ENCODE results near the gene EXOSC7. TPM values are rescaled to one million over a fixed set of nuclear protein-coding genes. Genes with fewer than 3 reads are reported as not detected.

Gene EXOSC7
- total and polyA plus RNA-seq, 2 donors (not counting 1 experiment from before 2014, with no cell fraction given): 25.5 to 40.0 TPM

DNA sequence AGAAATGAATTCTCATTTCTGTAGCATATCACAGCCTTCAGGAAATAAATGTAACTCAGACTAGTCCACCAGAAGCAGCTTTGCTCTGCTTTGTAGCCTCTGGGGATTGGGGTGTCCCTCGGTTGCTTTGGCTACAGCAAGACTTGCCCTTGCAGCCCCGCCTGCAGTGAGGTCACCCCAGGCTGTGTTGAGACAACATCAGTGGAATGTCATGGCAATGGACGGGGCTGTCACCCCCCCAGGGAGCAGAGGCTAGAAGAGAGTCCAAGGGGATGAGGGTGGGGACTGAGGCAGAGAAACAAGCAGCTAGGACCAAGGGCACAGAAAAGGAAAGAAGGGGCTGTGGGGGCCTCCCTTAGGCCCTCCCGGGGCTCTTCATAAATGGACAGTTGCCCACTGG, 50.9 kb downstream of the EXOSC7 start:
- H4K20me1 ChIP-seq (ENCODE audit: control insufficient read depth, insufficient read depth, low read length, poor library complexity, severe bottlenecking): no peaks in the 10 kb centered on the region
- CTCF ChIA-PET: interaction anchor here (0.5 to 2.1 kb wide), 2 partner anchors 10 to 494 kb away, joined by 3 to 11 read pairs; no protein-coding TSS in a partner anchor
- ATAC-seq (ENCODE audit: low read depth): no peak
- no peak overlapping the region for H3K4me3 Mint-ChIP-seq
- 60% methylated on average over 2 of the region's 4 CpGs for WGBS (ENCODE audit: insufficient coverage)
- H3K4me2 ChIP-seq (replicated peaks; ENCODE audit: low read depth, low read length, poor library complexity, severe bottlenecking): no peak overlapping the region
- no peak overlapping the region for H3K27ac ChIP-seq (ENCODE audit: low read length in 2 of 2)
- H3K9me3 ChIP-seq (ENCODE audit: control extremely low read depth in 1 of 3, control insufficient read depth in 2 of 3, insufficient read depth in 1 of 3, low read length in 2 of 3): no peaks in the 10 kb centered on the region
- peaks cover 0 to 28% (median 5%) of the 10 kb centered on the region in 4 experiments for H3K27me3 ChIP-seq (replicated peaks in 1 of 4; ENCODE audit: control extremely low read depth in 1 of 4, control insufficient read depth in 3 of 4, insufficient read depth in 4 of 4, low read length in 3 of 4)
- no peak for DNase-seq
- H2AFZ ChIP-seq (ENCODE audit: insufficient read depth, low read depth, low read length, poor library complexity, severe bottlenecking): no peak overlapping the region
- TF ChIP-seq, protein P1, sequence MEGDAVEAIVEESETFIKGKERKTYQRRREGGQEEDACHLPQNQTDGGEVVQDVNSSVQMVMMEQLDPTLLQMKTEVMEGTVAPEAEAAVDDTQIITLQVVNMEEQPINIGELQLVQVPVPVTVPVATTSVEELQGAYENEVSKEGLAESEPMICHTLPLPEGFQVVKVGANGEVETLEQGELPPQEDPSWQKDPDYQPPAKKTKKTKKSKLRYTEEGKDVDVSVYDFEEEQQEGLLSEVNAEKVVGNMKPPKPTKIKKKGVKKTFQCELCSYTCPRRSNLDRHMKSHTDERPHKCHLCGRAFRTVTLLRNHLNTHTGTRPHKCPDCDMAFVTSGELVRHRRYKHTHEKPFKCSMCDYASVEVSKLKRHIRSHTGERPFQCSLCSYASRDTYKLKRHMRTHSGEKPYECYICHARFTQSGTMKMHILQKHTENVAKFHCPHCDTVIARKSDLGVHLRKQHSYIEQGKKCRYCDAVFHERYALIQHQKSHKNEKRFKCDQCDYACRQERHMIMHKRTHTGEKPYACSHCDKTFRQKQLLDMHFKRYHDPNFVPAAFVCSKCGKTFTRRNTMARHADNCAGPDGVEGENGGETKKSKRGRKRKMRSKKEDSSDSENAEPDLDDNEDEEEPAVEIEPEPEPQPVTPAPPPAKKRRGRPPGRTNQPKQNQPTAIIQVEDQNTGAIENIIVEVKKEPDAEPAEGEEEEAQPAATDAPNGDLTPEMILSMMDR (IDR thresholded peaks at IDR 0.05): no peak
- TF ChIP-seq EZH2 (IDR thresholded peaks at IDR 0.05; ENCODE audit: borderline replicate concordance, insufficient read depth, low read depth, low read length, poor library complexity, severe bottlenecking): no peak
- H3K4me3 ChIP-seq (ENCODE audit: control extremely low read depth in 1 of 5, extremely low read depth in 1 of 5, insufficient read depth in 1 of 5, low read depth in 2 of 5, low read length in 4 of 5): no peak overlapping the region
- intact Hi-C loops (cut with micrococcal nuclease): no loop called here
- peaks cover 11% of the 10 kb centered on the region for H3K27me3 Mint-ChIP-seq
- H3K9ac ChIP-seq (ENCODE audit: low read length): no peak overlapping the region
- H3K79me2 ChIP-seq (ENCODE audit: control insufficient read depth, insufficient read depth, low read length): no peaks in the 10 kb centered on the region
- POLR2A ChIA-PET: no interaction called here
- no peak overlapping the region for H3K27ac Mint-ChIP-seq
- H3K4me1 ChIP-seq (ENCODE audit: control insufficient read depth in 2 of 2, insufficient read depth in 2 of 2, low read length in 2 of 2): no peaks in the 10 kb centered on the region
- no peaks in the 10 kb centered on the region for H3K4me1 Mint-ChIP-seq
- H3K9me3 Mint-ChIP-seq (ENCODE audit: insufficient read depth): no peaks in the 10 kb centered on the region
- H3K36me3 ChIP-seq (replicated peaks in 1 of 2; ENCODE audit: control extremely low read depth in 1 of 2, control insufficient read depth in 1 of 2, extremely low read depth in 1 of 2, insufficient read depth in 2 of 2, low read length in 1 of 2): no peaks in the 10 kb centered on the region

DNA sequence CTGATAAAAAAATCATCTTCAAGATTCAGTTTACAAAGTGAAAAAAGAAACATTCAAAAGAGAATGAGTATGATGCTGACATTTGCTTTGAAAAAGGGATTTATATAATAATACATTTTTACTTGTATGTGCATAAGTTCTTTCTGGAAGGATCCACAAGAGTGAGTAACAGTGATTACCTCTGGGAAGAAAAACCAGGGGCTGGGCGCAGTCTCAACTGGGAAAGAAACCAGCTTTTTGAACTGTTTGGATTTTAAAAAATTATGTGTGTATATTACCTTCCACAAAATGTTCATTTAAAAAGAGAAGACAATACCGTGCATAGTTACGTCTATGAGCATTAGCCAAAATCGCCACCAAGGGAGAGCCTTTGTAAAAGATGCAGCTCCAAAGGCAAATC, 51.4 kb downstream of the EXOSC7 start:
- POLR2A ChIA-PET: no interaction called here
- Mint-ChIP-seq H3K27ac (no peak overlapping the region), H3K9me3 (ENCODE audit: insufficient read depth) (no peaks in the 10 kb centered on the region), H3K27me3 (peaks cover 11% of the 10 kb centered on the region), H3K4me3 (no peak overlapping the region), H3K4me1 (no peaks in the 10 kb centered on the region)
- CTCF ChIA-PET: interaction anchor here (0.5 to 2.1 kb wide), 3 partner anchors 10 to 494 kb away, joined by 3 to 11 read pairs (median 6); no protein-coding TSS in a partner anchor
- DNase-seq: no peak
- no peaks in the 10 kb centered on the region for H3K79me2 ChIP-seq (ENCODE audit: control insufficient read depth, insufficient read depth, low read length)
- H3K36me3 ChIP-seq (replicated peaks in 1 of 2; ENCODE audit: control extremely low read depth in 1 of 2, control insufficient read depth in 1 of 2, extremely low read depth in 1 of 2, insufficient read depth in 2 of 2, low read length in 1 of 2): no peaks in the 10 kb centered on the region
- no peak overlapping the region for H2AFZ ChIP-seq (ENCODE audit: insufficient read depth, low read depth, low read length, poor library complexity, severe bottlenecking)
- TF ChIP-seq, protein P1 (IDR thresholded peaks at IDR 0.05): no peak
- TF ChIP-seq EZH2 (IDR thresholded peaks at IDR 0.05; ENCODE audit: borderline replicate concordance, insufficient read depth, low read depth, low read length, poor library complexity, severe bottlenecking): no peak
- H3K27ac ChIP-seq (ENCODE audit: low read length in 2 of 2): no peak overlapping the region
- H3K9me3 ChIP-seq (ENCODE audit: control extremely low read depth in 1 of 3, control insufficient read depth in 2 of 3, insufficient read depth in 1 of 3, low read length in 2 of 3): no peaks in the 10 kb centered on the region
- intact Hi-C loops (cut with micrococcal nuclease): no loop called here
- no peak overlapping the region for H3K4me3 ChIP-seq (ENCODE audit: control extremely low read depth in 1 of 5, extremely low read depth in 1 of 5, insufficient read depth in 1 of 5, low read depth in 2 of 5, low read length in 4 of 5)
- no peak overlapping the region for H3K9ac ChIP-seq (ENCODE audit: low read length)
- no peak for ATAC-seq (ENCODE audit: low read depth)
- H4K20me1 ChIP-seq (ENCODE audit: control insufficient read depth, insufficient read depth, low read length, poor library complexity, severe bottlenecking): no peaks in the 10 kb centered on the region
- no peaks in the 10 kb centered on the region for H3K4me1 ChIP-seq (ENCODE audit: control insufficient read depth in 2 of 2, insufficient read depth in 2 of 2, low read length in 2 of 2)
- no CpG with 5 or more reads among the region's 4 CpGs for WGBS (ENCODE audit: insufficient coverage)
- H3K27me3 ChIP-seq (replicated peaks in 1 of 4; ENCODE audit: control extremely low read depth in 1 of 4, control insufficient read depth in 3 of 4, insufficient read depth in 4 of 4, low read length in 3 of 4): peaks cover 0 to 28% (median 5%) of the 10 kb centered on the region in 4 experiments
- no peak overlapping the region for H3K4me2 ChIP-seq (replicated peaks; ENCODE audit: low read depth, low read length, poor library complexity, severe bottlenecking)
